ENCODE measurements around the gene MRPS2.

The MRPS2 gene

GRCh38 chr9:135505406-135506187, 5.1 kb downstream of the MRPS2 start:
- H3K4me1 ChIP-seq = no peaks in the 10 kb centered on the region
- H3K9ac ChIP-seq = no peak overlapping the region

GRCh38 chr9:135506327-135507103, 6.0 kb downstream of the MRPS2 start:
- Histone ChIP-seq H2AFZ (no peak overlapping the region), H3K9ac (no peak overlapping the region), H3K9me3 (ENCODE audit: control insufficient read depth, low read length) (no peaks in the 10 kb centered on the region), H3K36me3 (ENCODE audit: control insufficient read depth, insufficient read depth, low read length) (no peaks in the 10 kb centered on the region), H3K4me3 (ENCODE audit: low read depth, low read length) (no peak overlapping the region), H3K27ac (no peak overlapping the region), H3K4me1 (no peaks in the 10 kb centered on the region), H3K27me3 (ENCODE audit: control insufficient read depth, insufficient read depth, low read length) (no peaks in the 10 kb centered on the region), H3K79me2 (no peaks in the 10 kb centered on the region), H3K4me2 (ENCODE audit: low read length) (no peak overlapping the region)
- TF ChIP-seq CTCF (IDR thresholded peaks at IDR 0.05) = no peak

More at GRCh38 chr9:135505406-135506187, 5.1 kb downstream of the MRPS2 start:
- Histone ChIP-seq H3K27ac (no peak overlapping the region), H3K4me3 (ENCODE audit: low read depth, low read length) (no peak overlapping the region), H2AFZ (no peak overlapping the region), H3K79me2 (no peaks in the 10 kb centered on the region), H3K36me3 (ENCODE audit: control insufficient read depth, insufficient read depth, low read length) (no peaks in the 10 kb centered on the region), H3K27me3 (ENCODE audit: control insufficient read depth, insufficient read depth, low read length) (no peaks in the 10 kb centered on the region), H3K4me2 (ENCODE audit: low read length) (no peak overlapping the region), H3K9me3 (ENCODE audit: control insufficient read depth, low read length) (no peaks in the 10 kb centered on the region)
- TF ChIP-seq CTCF (IDR thresholded peaks at IDR 0.05) = no peak

GRCh38 chr9:135507104-135508035, 6.9 kb downstream of the MRPS2 start:
- no peak overlapping the region for H3K27ac ChIP-seq
- H3K27me3 ChIP-seq (ENCODE audit: control insufficient read depth, insufficient read depth, low read length) = no peaks in the 10 kb centered on the region
- no peaks in the 10 kb centered on the region for H3K9me3 ChIP-seq (ENCODE audit: control insufficient read depth, low read length)
- H3K9ac ChIP-seq = no peak overlapping the region
- no peak overlapping the region for H3K4me2 ChIP-seq (ENCODE audit: low read length)
- no peaks in the 10 kb centered on the region for H3K79me2 ChIP-seq
- no peaks in the 10 kb centered on the region for H3K36me3 ChIP-seq (ENCODE audit: control insufficient read depth, insufficient read depth, low read length)
- no peaks in the 10 kb centered on the region for H3K4me1 ChIP-seq
- no peak overlapping the region for H3K4me3 ChIP-seq (ENCODE audit: low read depth, low read length)
- H2AFZ ChIP-seq = no peak overlapping the region
- TF ChIP-seq CTCF (IDR thresholded peaks at IDR 0.05) = no peak

- Histone ChIP-seq H3K4me1 (no peaks in the 10 kb centered on the region), H3K9ac (no peak overlapping the region), H2AFZ (no peak overlapping the region), H3K36me3 (ENCODE audit: control insufficient read depth, insufficient read depth, low read length) (no peaks in the 10 kb centered on the region), H3K27me3 (ENCODE audit: control insufficient read depth, insufficient read depth, low read length) (no peaks in the 10 kb centered on the region), H3K4me2 (ENCODE audit: low read length) (no peak overlapping the region), H3K27ac (no peak overlapping the region), H3K79me2 (no peaks in the 10 kb centered on the region), H3K4me3 (ENCODE audit: low read depth, low read length) (no peak overlapping the region), H3K9me3 (ENCODE audit: control insufficient read depth, low read length) (no peaks in the 10 kb centered on the region)
- TF ChIP-seq CTCF (IDR thresholded peaks at IDR 0.05) = no peak
These were observed 7.8 kb downstream of the MRPS2 start for GRCh38 chr9:135508211-135508820.
